ENCODE measurements around the gene MRPL24. TPM values are rescaled to one million over a fixed set of nuclear protein-coding genes. Genes with fewer than 3 reads are reported as not detected.

Gene MRPL24
- total and polyA plus RNA-seq, 12 donors, result 70.3 to 250 (median 88.1) TPM

DNA sequence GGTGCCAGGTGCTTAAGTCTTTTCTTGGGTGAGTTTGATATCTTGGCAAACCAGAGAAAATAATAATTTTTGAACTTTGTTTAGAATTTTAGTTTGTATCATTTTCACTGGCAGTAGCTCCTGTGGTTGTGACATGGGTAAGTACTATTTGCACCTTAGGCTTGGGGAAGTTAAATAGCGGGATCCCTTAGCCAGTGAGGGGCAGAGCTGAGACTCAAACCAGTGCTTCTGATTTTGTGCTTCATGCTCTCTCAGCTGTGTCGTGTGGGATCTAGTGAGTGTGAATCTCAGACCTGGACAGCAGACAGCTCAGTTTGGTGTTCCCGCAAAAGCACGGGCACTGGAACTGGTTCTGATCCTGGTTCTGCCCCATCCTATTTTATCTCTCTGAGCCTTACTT is 36.1 kb upstream of the MRPL24 start:
- no peak overlapping the region for H3K27ac ChIP-seq

GRCh38 chr1:156775799-156776198 is 34.9 kb upstream of the MRPL24 start:
- ATAC-seq (no peak), DNase-seq (no peak)
- WGBS, 2 donors, result 89 to 90% methylated on average over 5 of the region's 5 CpGs
- TF ChIP-seq, protein P1, sequence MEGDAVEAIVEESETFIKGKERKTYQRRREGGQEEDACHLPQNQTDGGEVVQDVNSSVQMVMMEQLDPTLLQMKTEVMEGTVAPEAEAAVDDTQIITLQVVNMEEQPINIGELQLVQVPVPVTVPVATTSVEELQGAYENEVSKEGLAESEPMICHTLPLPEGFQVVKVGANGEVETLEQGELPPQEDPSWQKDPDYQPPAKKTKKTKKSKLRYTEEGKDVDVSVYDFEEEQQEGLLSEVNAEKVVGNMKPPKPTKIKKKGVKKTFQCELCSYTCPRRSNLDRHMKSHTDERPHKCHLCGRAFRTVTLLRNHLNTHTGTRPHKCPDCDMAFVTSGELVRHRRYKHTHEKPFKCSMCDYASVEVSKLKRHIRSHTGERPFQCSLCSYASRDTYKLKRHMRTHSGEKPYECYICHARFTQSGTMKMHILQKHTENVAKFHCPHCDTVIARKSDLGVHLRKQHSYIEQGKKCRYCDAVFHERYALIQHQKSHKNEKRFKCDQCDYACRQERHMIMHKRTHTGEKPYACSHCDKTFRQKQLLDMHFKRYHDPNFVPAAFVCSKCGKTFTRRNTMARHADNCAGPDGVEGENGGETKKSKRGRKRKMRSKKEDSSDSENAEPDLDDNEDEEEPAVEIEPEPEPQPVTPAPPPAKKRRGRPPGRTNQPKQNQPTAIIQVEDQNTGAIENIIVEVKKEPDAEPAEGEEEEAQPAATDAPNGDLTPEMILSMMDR (IDR thresholded peaks at IDR 0.05), result no peak
- Histone ChIP-seq H3K27ac (no peak overlapping the region), H3K4me3 (no peak overlapping the region), H3K9me3 (no peaks in the 10 kb centered on the region), H3K27me3 (no peaks in the 10 kb centered on the region), H3K4me1 (peaks cover 11 to 80% (median 54%) of the 10 kb centered on the region in 9 donors), H3K36me3 (peaks cover 0 to 30% (median 0%) of the 10 kb centered on the region in 9 donors)
- intact Hi-C loops (cut with DNase I), result no loop called here

More for the DNA sequence above, 36.1 kb upstream of the MRPL24 start:
- DNase-seq (no peak), ATAC-seq (no peak)
- Histone ChIP-seq H3K27me3 (no peaks in the 10 kb centered on the region), H3K4me3 (no peak overlapping the region), H3K9me3 (no peaks in the 10 kb centered on the region), H3K36me3 (peaks cover 0 to 27% (median 0%) of the 10 kb centered on the region in 9 donors), H3K4me1 (peaks cover 11 to 80% (median 54%) of the 10 kb centered on the region in 9 donors)
- TF ChIP-seq, protein P1 (IDR thresholded peaks at IDR 0.05), result no peak
- WGBS, 2 donors, result 58 to 60% methylated on average over 4 of the region's 4 CpGs
- intact Hi-C loops (cut with DNase I), result no loop called here

DNA sequence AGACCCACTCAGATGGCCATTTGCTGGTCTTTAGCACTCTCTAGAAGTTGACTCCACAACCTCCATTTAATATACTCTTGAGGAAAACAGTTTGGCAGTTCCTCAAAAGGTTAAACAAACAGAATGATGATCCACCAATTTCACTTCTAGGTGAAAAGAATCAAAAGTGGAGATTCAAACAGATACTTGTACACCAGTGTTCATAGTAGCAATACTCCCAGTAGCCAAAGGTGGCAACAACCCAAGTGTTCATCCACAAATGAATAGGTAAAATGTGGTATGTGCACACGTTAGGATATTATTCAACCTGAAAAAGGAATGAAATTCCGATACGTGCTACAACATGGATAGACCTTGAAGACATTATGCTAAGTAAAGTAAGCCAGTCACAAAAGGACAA is 32.7 kb upstream of the MRPL24 start:
- ATAC-seq (no peak), DNase-seq (no peak)
- intact Hi-C loops (cut with DNase I), result loop anchor here in 1 of 10 donors (5.0 kb wide), 1 partner anchor 36 kb away; no protein-coding TSS in a partner anchor
- no peaks in the 10 kb centered on the region for H3K27me3 ChIP-seq
- H3K4me1 ChIP-seq, result peaks cover 23 to 91% (median 70%) of the 10 kb centered on the region in 9 donors
- peak overlapping the region in 8 of 10 donors; percentile 12 to 73 (median 46) for H3K27ac ChIP-seq
- H3K9me3 ChIP-seq, result no peaks in the 10 kb centered on the region
- TF ChIP-seq, protein P1 (IDR thresholded peaks at IDR 0.05), result peak in 1 of 9 donors; percentile 6
- WGBS, 2 donors, result 92 to 94% methylated on average over 3 of the region's 3 CpGs
- peaks cover 0 to 30% (median 0%) of the 10 kb centered on the region in 9 donors for H3K36me3 ChIP-seq
- H3K4me3 ChIP-seq, result peak overlapping the region in 1 of 10 donors; percentile 6

- Histone ChIP-seq H3K4me1 (peaks cover 24 to 90% (median 75%) of the 10 kb centered on the region in 9 donors), H3K4me3 (peak overlapping the region in 2 of 10 donors; percentile 6 to 11), H3K9me3 (no peaks in the 10 kb centered on the region), H3K27ac (peak overlapping the region in 8 of 10 donors; percentile 12 to 73 (median 46)), H3K27me3 (no peaks in the 10 kb centered on the region), H3K36me3 (peaks cover 0 to 30% (median 0%) of the 10 kb centered on the region in 9 donors)
- TF ChIP-seq, protein P1 (IDR thresholded peaks at IDR 0.05), result no peak
- DNase-seq (peak in 1 of 2 donors; percentile 53), ATAC-seq (peak; percentile 46 to 78 (median 68))
- intact Hi-C loops (cut with DNase I), result loop anchor here in 1 of 10 donors (5.0 kb wide), 1 partner anchor 36 kb away; no protein-coding TSS in a partner anchor
- WGBS, 2 donors, result 12 to 21% methylated on average over 9 of the region's 9 CpGs
Measured at GRCh38 chr1:156772728-156773497, 32.0 kb upstream of the MRPL24 start.

Measured in heart right ventricle (tissue), 16 donors.